ENCODE results near the gene GABBR2. TPM values are rescaled to one million over a fixed set of nuclear protein-coding genes. Genes with fewer than 3 reads are reported as not detected.

GABBR2 gene
- total RNA-seq, 1 experiment from 2014 or later = not detected

GRCh38 chr9:98522487-98522886, 186.2 kb downstream of the GABBR2 start:
- no peak overlapping the region for H3K4me3 ChIP-seq (ENCODE audit: low read depth, low read length, poor library complexity, severe bottlenecking)
- DNase-seq (ENCODE audit: low spot score) = no peak
- CTCF ChIA-PET = interaction anchor here (1.1 kb wide), 1 partner anchor 207 kb away, joined by 3 read pairs; no protein-coding TSS in a partner anchor
- no peaks in the 10 kb centered on the region for H3K4me1 ChIP-seq (ENCODE audit: insufficient read depth, low read length, poor library complexity, severe bottlenecking)
- intact Hi-C loops (cut with micrococcal nuclease; ENCODE audit: unreplicated experiment) = no loop called here
- POLR2A ChIA-PET (ENCODE audit: low non-redundant PET) = no interaction called here
- no peaks in the 10 kb centered on the region for H3K36me3 ChIP-seq (ENCODE audit: insufficient read depth, low read length, poor library complexity, severe bottlenecking)
- no peaks in the 10 kb centered on the region for H3K9me3 ChIP-seq (ENCODE audit: low read depth, low read length, poor library complexity, severe bottlenecking)
- TF ChIP-seq, protein P1, sequence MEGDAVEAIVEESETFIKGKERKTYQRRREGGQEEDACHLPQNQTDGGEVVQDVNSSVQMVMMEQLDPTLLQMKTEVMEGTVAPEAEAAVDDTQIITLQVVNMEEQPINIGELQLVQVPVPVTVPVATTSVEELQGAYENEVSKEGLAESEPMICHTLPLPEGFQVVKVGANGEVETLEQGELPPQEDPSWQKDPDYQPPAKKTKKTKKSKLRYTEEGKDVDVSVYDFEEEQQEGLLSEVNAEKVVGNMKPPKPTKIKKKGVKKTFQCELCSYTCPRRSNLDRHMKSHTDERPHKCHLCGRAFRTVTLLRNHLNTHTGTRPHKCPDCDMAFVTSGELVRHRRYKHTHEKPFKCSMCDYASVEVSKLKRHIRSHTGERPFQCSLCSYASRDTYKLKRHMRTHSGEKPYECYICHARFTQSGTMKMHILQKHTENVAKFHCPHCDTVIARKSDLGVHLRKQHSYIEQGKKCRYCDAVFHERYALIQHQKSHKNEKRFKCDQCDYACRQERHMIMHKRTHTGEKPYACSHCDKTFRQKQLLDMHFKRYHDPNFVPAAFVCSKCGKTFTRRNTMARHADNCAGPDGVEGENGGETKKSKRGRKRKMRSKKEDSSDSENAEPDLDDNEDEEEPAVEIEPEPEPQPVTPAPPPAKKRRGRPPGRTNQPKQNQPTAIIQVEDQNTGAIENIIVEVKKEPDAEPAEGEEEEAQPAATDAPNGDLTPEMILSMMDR (conservative IDR thresholded peaks at IDR 0.05; ENCODE audit: low read depth, low read length) = no peak
- no peak for TF ChIP-seq EZH2 (IDR thresholded peaks at IDR 0.05; ENCODE audit: borderline replicate concordance, low read depth, low read length, poor library complexity, severe bottlenecking)
- H3K27me3 ChIP-seq (replicated peaks; ENCODE audit: insufficient read depth, low read depth, low read length, poor library complexity) = peaks cover 31% of the 10 kb centered on the region
- no TSS peak for BruUV-seq (replicated peaks)
- no peak overlapping the region for H3K27ac ChIP-seq (ENCODE audit: low read depth, low read length, poor library complexity, severe bottlenecking)

- intact Hi-C loops (cut with micrococcal nuclease; ENCODE audit: unreplicated experiment) = no loop called here
- ChIA-PET POLR2A (ENCODE audit: low non-redundant PET) (no interaction called here), CTCF (no interaction called here)
- no peaks in the 10 kb centered on the region for H3K9me3 ChIP-seq (ENCODE audit: low read depth, low read length, poor library complexity, severe bottlenecking)
- H3K27ac ChIP-seq (ENCODE audit: low read depth, low read length, poor library complexity, severe bottlenecking) = no peak overlapping the region
- no TSS peak for BruUV-seq (replicated peaks)
- H3K27me3 ChIP-seq (replicated peaks; ENCODE audit: insufficient read depth, low read depth, low read length, poor library complexity) = peaks cover 31% of the 10 kb centered on the region
- no peak for TF ChIP-seq EZH2 (IDR thresholded peaks at IDR 0.05; ENCODE audit: borderline replicate concordance, low read depth, low read length, poor library complexity, severe bottlenecking)
- TF ChIP-seq, protein P1 (conservative IDR thresholded peaks at IDR 0.05; ENCODE audit: low read depth, low read length) = no peak
- H3K4me3 ChIP-seq (ENCODE audit: low read depth, low read length, poor library complexity, severe bottlenecking) = no peak overlapping the region
- H3K36me3 ChIP-seq (ENCODE audit: insufficient read depth, low read length, poor library complexity, severe bottlenecking) = no peaks in the 10 kb centered on the region
- DNase-seq (ENCODE audit: low spot score) = no peak
- H3K4me1 ChIP-seq (ENCODE audit: insufficient read depth, low read length, poor library complexity, severe bottlenecking) = no peaks in the 10 kb centered on the region
Measured at GRCh38 chr9:98521141-98521540, 187.6 kb downstream of the GABBR2 start.

DNA sequence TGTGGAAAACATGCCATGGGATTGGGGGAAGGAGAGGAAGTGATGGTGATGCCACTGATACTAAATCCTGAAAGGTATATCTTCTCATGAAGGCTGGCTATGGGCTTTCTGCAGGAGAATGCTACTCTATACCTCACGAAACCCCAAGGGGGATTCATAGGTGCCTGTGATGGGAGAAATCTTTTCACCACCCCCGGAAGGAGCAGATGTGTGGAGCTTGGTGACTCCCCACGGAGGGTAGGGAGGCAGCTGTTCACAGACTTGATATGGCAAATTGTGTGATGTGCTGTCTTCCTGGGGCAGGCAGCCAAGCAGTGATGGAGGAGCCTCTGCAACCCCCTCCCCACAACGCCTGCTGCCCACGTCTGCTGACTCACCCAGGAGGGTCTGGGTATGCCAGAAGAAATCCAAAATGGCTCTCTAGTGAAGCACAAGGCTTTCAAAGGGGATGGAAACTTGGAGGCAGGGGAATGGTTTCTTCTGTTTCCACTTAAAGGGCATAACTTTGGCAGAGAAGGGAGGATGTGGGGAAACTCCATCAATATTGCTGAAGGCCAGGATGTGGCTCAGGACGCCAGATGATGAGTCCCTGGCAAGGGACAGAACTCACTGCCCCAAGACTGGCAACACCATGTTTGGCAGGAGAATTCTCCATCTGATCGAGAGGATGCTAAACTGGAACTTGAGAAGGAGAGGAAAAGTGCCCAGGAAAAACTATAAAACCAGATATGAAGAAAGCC, 188.3 kb downstream of the GABBR2 start:
- Histone ChIP-seq H3K36me3 (ENCODE audit: insufficient read depth, low read length, poor library complexity, severe bottlenecking) (no peaks in the 10 kb centered on the region), H3K9me3 (ENCODE audit: low read depth, low read length, poor library complexity, severe bottlenecking) (no peaks in the 10 kb centered on the region), H3K4me3 (ENCODE audit: low read depth, low read length, poor library complexity, severe bottlenecking) (no peak overlapping the region), H3K27ac (ENCODE audit: low read depth, low read length, poor library complexity, severe bottlenecking) (no peak overlapping the region), H3K4me1 (ENCODE audit: insufficient read depth, low read length, poor library complexity, severe bottlenecking) (no peaks in the 10 kb centered on the region), H3K27me3 (replicated peaks; ENCODE audit: insufficient read depth, low read depth, low read length, poor library complexity) (peaks cover 31% of the 10 kb centered on the region)
- POLR2A ChIA-PET (ENCODE audit: low non-redundant PET) = no interaction called here
- BruUV-seq (replicated peaks) = no TSS peak
- CTCF ChIA-PET = no interaction called here
- intact Hi-C loops (cut with micrococcal nuclease; ENCODE audit: unreplicated experiment) = no loop called here
- TF ChIP-seq EZH2 (IDR thresholded peaks at IDR 0.05; ENCODE audit: borderline replicate concordance, low read depth, low read length, poor library complexity, severe bottlenecking) = no peak
- TF ChIP-seq, protein P1 (conservative IDR thresholded peaks at IDR 0.05; ENCODE audit: low read depth, low read length) = no peak
- no peak for DNase-seq (ENCODE audit: low spot score)

Data from A673 (cell line).